WTC11 (cell line): ENCODE measurements around the gene CASP6. TPM values are rescaled to one million over a fixed set of nuclear protein-coding genes. Genes with fewer than 3 reads are reported as not detected.

Experiments used
- ATAC-seq: fragments of 200-7000 bp; cut with Tn5 transposase; 2 replicates; pipeline ENCODE4 v1.10.0; 2021; ENCODE audit warnings: mild to moderate bottlenecking, moderate library complexity
- CTCF ChIA-PET: fragments of 300-600 bp; sonication (Branson Sonifier 250); formaldehyde crosslinking; loops from one replicate; lab custom pipeline; 2021; ENCODE audit warnings: antibody characterized with exemption; lab: Charles Lee
- POLR2A ChIA-PET: fragments of 350-600 bp; sonication (Branson Sonifier 250); formaldehyde crosslinking; loops from one replicate; lab custom pipeline; 2021; ENCODE audit warnings: antibody characterized with exemption; lab: Charles Lee
- DNase-seq: peaks from one replicate; pipeline ENCODE4 v3.0.0; 2021; ENCODE audit warnings: low spot score
- H3K27ac Mint-ChIP-seq: 2 replicates; pipeline ENCODE4 v1.8.0; 2021; ENCODE audit warnings: mixed read lengths
- H3K27me3 Mint-ChIP-seq: 2 replicates; pipeline ENCODE4 v1.8.0; 2021; ENCODE audit warnings: low read depth, mild to moderate bottlenecking, moderate library complexity, mixed read lengths
- H3K36me3 Mint-ChIP-seq: 2 replicates; pipeline ENCODE4 v1.8.0; 2021; ENCODE audit warnings: mixed read lengths
- H3K4me1 Mint-ChIP-seq: 2 replicates; pipeline ENCODE4 v1.8.0; 2022; ENCODE audit warnings: mixed read lengths
- H3K4me3 Mint-ChIP-seq: 2 replicates; pipeline ENCODE4 v1.8.0; 2021; ENCODE audit warnings: mild to moderate bottlenecking, moderate library complexity, mixed read lengths
- H3K9me3 Mint-ChIP-seq: 2 replicates; pipeline ENCODE4 v1.8.0; 2021; ENCODE audit warnings: mixed read lengths
- CREB1 ChIP-seq: sonication (generic); formaldehyde crosslinking; IDR thresholded peaks from 2 replicates; pipeline ENCODE4 v1.8.0; 2023; ENCODE audit warnings: mild to moderate bottlenecking, missing genetic modification reagents
- EMX1 ChIP-seq: fragments of 250-450 bp; sonication (Bioruptor Pico); IDR thresholded peaks from 2 replicates; pipeline ENCODE4 v1.8.0; 2021; ENCODE audit warnings: mild to moderate bottlenecking
- FOXJ3 ChIP-seq: sonication (generic); formaldehyde crosslinking; IDR thresholded peaks from 2 replicates; pipeline ENCODE4 v1.9.0; 2021; ENCODE audit warnings: missing genetic modification reagents, mild to moderate bottlenecking, borderline replicate concordance
- JUN ChIP-seq: sonication (generic); formaldehyde crosslinking; IDR thresholded peaks from 2 replicates; pipeline ENCODE4 v1.8.0; 2023; ENCODE audit warnings: mild to moderate bottlenecking, missing genetic modification reagents
- SOX15 ChIP-seq: fragments of 250-450 bp; sonication (Bioruptor Pico); IDR thresholded peaks from 2 replicates; pipeline ENCODE4 v1.9.0; 2021; ENCODE audit warnings: mild to moderate bottlenecking
- ZNF232 ChIP-seq: sonication (generic); formaldehyde crosslinking; IDR thresholded peaks from 2 replicates; pipeline ENCODE4 v1.8.0; 2022; ENCODE audit warnings: mild to moderate bottlenecking, missing genetic modification reagents
- ZNF396 ChIP-seq: fragments of 250-450 bp; sonication (Bioruptor Pico); IDR thresholded peaks from 2 replicates; pipeline ENCODE4 v1.8.0; 2021; ENCODE audit warnings: mild to moderate bottlenecking, moderate library complexity, borderline replicate concordance
- total RNA-seq: library from RNA; stranded (reverse); gene quantifications from 3 replicates; pipeline ENCODE4 v1.2.3, GENCODE V29; 2021
- TF ChIP-seq, protein P1 (sequence below): fragments of 200-600 bp; IDR thresholded peaks from 2 replicates; pipeline ENCODE4 v1.8.0; 2022; ENCODE audit warnings: antibody characterized with exemption
- TF ChIP-seq, protein P2 (sequence below): sonication (generic); formaldehyde crosslinking; IDR thresholded peaks from 2 replicates; pipeline ENCODE4 v1.8.1; 2023; ENCODE audit warnings: mild to moderate bottlenecking, missing genetic modification reagents
- TF ChIP-seq, protein P3 (sequence below): sonication (generic); formaldehyde crosslinking; IDR thresholded peaks from 2 replicates; pipeline ENCODE4 v1.8.1; 2023; ENCODE audit warnings: mild to moderate bottlenecking, missing genetic modification reagents
- TF ChIP-seq, protein P4 (sequence below): sonication (generic); formaldehyde crosslinking; IDR thresholded peaks from 2 replicates; pipeline ENCODE4 v1.8.1; 2023; ENCODE audit warnings: mild to moderate bottlenecking, missing genetic modification reagents, borderline replicate concordance
- TF ChIP-seq, protein P5 (sequence below): sonication (generic); formaldehyde crosslinking; IDR thresholded peaks from 2 replicates; pipeline ENCODE4 v1.8.0; 2022; ENCODE audit warnings: mild to moderate bottlenecking, missing genetic modification reagents

Gene CASP6
- total RNA-seq, 1 experiment from 2014 or later, result 26.0 TPM

DNA sequence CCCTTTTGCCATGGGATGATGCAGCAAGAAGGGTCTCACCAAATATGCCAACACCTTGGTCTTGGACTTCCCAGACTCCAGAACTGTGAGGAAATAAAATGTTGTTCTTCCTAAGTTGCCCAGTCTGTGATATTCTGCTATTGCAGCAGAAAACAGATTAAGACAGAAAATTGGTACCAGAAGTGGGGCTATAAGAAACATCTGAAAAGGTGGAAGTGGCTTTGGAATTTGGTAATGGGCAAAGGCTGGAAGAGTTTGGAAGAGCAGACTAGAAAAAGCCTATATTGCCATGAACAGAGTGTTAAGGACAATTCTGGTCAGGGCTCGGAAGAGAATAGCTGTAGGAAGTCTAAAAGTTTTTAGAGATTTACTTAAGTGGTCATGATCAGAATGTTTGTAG lies 27.4 kb downstream of the CASP6 start (continued):
- TF ChIP-seq, protein P1, sequence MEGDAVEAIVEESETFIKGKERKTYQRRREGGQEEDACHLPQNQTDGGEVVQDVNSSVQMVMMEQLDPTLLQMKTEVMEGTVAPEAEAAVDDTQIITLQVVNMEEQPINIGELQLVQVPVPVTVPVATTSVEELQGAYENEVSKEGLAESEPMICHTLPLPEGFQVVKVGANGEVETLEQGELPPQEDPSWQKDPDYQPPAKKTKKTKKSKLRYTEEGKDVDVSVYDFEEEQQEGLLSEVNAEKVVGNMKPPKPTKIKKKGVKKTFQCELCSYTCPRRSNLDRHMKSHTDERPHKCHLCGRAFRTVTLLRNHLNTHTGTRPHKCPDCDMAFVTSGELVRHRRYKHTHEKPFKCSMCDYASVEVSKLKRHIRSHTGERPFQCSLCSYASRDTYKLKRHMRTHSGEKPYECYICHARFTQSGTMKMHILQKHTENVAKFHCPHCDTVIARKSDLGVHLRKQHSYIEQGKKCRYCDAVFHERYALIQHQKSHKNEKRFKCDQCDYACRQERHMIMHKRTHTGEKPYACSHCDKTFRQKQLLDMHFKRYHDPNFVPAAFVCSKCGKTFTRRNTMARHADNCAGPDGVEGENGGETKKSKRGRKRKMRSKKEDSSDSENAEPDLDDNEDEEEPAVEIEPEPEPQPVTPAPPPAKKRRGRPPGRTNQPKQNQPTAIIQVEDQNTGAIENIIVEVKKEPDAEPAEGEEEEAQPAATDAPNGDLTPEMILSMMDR, result no peak
- TF ChIP-seq, protein P2, sequence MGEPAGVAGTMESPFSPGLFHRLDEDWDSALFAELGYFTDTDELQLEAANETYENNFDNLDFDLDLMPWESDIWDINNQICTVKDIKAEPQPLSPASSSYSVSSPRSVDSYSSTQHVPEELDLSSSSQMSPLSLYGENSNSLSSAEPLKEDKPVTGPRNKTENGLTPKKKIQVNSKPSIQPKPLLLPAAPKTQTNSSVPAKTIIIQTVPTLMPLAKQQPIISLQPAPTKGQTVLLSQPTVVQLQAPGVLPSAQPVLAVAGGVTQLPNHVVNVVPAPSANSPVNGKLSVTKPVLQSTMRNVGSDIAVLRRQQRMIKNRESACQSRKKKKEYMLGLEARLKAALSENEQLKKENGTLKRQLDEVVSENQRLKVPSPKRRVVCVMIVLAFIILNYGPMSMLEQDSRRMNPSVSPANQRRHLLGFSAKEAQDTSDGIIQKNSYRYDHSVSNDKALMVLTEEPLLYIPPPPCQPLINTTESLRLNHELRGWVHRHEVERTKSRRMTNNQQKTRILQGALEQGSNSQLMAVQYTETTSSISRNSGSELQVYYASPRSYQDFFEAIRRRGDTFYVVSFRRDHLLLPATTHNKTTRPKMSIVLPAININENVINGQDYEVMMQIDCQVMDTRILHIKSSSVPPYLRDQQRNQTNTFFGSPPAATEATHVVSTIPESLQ (CRISPR knock-in tag), result no peak
- TF ChIP-seq, protein P3, sequence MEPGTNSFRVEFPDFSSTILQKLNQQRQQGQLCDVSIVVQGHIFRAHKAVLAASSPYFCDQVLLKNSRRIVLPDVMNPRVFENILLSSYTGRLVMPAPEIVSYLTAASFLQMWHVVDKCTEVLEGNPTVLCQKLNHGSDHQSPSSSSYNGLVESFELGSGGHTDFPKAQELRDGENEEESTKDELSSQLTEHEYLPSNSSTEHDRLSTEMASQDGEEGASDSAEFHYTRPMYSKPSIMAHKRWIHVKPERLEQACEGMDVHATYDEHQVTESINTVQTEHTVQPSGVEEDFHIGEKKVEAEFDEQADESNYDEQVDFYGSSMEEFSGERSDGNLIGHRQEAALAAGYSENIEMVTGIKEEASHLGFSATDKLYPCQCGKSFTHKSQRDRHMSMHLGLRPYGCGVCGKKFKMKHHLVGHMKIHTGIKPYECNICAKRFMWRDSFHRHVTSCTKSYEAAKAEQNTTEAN, result no peak

DNA sequence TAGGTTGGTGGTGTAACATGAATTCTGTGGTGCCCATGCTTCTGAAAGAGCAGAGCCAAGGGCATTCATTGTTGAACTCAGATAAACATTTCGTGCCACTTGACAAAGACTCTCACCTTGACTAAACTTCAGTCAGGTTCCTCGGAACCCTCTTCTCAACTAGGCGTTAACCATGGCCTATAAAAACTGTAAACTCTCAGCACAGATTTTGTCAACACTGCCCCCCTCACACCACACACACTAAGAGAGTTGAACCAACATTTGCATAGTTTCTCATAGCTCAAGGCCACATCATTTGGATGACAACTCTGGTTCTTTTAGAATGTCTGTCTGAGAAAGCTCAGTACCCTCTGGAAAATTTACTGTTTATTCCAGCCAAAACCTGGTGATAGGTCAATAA lies 28.1 kb downstream of the CASP6 start:
- Mint-ChIP-seq H3K36me3 (peaks cover 31% of the 10 kb centered on the region), H3K4me1 (0 out of 2 replicates have a peak, but pooled peaks cover 3% of the 10 kb centered on the region), H3K4me3 (no peak overlapping the region), H3K9me3 (peaks cover 36% of the 10 kb centered on the region), H3K27me3 (peaks cover 5% of the 10 kb centered on the region), H3K27ac (no peak overlapping the region)
- ATAC-seq (no peak), DNase-seq (no peak)
- no peak for TF ChIP-seq JUN (CRISPR knock-in tag)
- TF ChIP-seq ZNF396 (CRISPR knock-in tag), result no peak
- no peak for TF ChIP-seq ZNF232 (CRISPR knock-in tag)
- no peak for TF ChIP-seq CREB1 (CRISPR knock-in tag)
- no peak for TF ChIP-seq SOX15 (CRISPR knock-in tag)
- POLR2A ChIA-PET, result no interaction called here
- CTCF ChIA-PET, result no interaction called here

DNA sequence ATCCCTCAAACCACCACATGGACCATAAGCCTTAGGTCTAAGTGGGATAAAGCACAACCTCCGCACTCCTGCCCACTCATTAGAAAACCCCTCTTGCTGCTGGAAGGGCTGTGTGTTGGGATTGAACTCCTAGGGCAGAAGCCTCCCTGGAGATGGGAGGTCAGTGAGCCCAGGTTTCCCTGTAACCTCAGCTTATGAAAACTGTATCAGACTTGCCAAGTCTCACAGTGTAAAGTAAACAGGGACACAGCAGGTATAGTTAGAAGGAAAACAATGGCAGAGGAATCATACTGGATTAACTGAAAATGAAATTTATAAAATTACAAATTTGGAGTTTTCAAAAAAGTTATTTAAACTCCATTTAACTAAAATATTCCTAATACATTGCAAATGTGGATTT lies 29.9 kb downstream of the CASP6 start:
- ATAC-seq (no peak), DNase-seq (no peak)
- Mint-ChIP-seq H3K36me3 (peaks cover 21% of the 10 kb centered on the region), H3K4me1 (peaks cover 14% of the 10 kb centered on the region), H3K9me3 (peaks cover 27% of the 10 kb centered on the region), H3K4me3 (no peak overlapping the region), H3K27me3 (no peaks in the 10 kb centered on the region; the same call in 1 of the 2 replicates), H3K27ac (no peak overlapping the region)
- POLR2A ChIA-PET, result no interaction called here
- TF ChIP-seq FOXJ3 (CRISPR knock-in tag) (no peak), EMX1 (CRISPR knock-in tag) (no peak), ZNF396 (CRISPR knock-in tag) (no peak)
- TF ChIP-seq, protein P4, sequence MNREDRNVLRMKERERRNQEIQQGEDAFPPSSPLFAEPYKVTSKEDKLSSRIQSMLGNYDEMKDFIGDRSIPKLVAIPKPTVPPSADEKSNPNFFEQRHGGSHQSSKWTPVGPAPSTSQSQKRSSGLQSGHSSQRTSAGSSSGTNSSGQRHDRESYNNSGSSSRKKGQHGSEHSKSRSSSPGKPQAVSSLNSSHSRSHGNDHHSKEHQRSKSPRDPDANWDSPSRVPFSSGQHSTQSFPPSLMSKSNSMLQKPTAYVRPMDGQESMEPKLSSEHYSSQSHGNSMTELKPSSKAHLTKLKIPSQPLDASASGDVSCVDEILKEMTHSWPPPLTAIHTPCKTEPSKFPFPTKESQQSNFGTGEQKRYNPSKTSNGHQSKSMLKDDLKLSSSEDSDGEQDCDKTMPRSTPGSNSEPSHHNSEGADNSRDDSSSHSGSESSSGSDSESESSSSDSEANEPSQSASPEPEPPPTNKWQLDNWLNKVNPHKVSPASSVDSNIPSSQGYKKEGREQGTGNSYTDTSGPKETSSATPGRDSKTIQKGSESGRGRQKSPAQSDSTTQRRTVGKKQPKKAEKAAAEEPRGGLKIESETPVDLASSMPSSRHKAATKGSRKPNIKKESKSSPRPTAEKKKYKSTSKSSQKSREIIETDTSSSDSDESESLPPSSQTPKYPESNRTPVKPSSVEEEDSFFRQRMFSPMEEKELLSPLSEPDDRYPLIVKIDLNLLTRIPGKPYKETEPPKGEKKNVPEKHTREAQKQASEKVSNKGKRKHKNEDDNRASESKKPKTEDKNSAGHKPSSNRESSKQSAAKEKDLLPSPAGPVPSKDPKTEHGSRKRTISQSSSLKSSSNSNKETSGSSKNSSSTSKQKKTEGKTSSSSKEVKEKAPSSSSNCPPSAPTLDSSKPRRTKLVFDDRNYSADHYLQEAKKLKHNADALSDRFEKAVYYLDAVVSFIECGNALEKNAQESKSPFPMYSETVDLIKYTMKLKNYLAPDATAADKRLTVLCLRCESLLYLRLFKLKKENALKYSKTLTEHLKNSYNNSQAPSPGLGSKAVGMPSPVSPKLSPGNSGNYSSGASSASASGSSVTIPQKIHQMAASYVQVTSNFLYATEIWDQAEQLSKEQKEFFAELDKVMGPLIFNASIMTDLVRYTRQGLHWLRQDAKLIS (CRISPR knock-in tag), result no peak
- TF ChIP-seq, protein P5, sequence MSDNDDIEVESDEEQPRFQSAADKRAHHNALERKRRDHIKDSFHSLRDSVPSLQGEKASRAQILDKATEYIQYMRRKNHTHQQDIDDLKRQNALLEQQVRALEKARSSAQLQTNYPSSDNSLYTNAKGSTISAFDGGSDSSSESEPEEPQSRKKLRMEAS (CRISPR knock-in tag), result no peak
- CTCF ChIA-PET, result no interaction called here
